Activated T-cell treated with anti-CD3 and anti-CD28 coated beads, Interleukin-2, amount 50 U/mL, for 48 hours (primary cell): ENCODE data around the gene CABLES2.

Source experiments
- DNase-seq, 2 experiments: peaks; one replicate each; pipeline ENCODE4 v3.0.0-alpha.2; 2020

The CABLES2 gene

DNA sequence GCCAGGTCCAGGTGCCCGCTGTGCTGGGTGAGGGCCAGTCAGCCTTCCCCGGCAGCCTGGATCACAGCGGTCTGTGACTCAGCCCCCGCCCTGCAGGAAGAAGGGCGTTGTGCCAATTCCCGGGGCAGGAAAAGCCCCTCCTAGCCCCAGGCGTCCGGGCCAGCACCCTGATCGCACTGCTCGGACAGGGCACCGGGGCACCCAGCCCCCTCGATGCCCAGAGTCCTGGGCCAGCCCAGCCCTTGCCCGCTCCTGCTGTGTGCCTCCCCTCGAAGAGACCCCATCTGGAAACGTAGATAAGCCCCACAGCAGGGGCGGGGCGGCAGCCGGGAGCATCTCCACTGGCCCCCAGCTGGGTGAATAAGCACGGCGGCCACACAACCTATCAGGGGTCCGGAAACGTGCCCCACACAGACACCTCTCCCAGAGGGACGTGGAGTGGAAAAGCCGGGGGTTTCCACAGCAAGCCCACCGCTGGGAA is 49.9 kb downstream of the CABLES2 start:
- DNase-seq: no peak

DNA sequence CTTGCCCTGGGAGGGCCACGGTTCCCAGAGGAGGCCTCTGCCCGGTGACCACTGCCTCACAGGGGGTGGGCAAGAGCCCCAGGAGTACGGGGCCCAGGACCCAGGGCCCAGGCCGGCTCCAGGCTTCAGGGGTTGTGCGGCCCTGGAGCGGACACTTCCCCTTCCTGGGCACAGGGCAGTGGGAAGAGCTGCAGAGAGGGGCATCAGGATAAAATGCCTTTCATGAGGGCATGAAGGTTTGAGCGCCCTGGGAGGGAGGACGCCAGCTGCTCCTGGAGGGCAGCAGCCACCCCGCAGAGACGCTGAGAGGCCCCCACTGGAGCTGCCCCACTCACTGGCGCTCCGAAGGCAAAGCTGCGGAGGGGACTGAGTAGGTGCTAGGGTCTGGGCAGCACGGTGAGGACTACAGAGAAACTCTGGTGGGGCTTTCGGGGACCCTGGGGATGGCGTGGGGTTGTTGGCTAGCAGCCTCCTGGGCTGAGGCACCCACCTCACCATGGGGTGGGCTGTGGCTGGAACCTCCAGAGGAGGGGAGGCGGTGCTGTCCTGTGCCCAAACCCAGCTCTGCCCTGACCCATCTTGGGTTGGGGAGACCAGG is 50.4 kb downstream of the CABLES2 start:
- no peak for DNase-seq

DNA sequence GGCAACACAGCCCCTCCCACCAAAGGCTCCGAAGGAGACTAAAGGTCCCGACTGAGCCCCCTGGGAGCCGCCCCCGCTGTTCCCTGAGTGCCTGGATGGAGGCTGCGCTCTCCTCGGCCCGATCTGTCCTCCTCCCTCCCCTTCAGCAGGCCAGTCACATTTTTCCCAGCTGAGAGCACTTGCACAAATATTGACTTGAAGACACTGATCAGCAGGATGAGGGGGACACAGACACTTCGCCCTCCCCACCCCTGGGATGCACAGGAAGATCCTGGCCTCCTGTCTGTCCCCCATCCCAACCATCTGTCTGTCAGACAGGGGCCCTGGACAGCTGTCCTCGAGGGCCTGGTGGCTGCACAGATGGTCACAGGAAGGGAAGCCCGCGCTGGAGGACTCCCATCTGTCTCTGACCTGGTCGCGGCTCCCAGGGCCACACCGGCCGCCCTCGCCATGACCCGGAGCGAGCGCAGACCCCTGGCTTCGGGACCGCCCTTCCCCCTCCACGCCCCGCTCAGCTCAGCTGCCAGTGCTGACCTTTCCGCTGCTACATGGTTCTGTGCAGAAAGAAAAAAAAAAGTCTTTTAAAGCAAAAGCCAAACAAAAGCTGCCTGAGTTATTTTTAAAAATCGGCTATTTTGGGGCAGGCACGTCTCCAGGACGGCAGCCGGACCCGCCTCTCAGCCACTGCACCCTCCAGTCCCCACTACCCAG is 51.1 kb downstream of the CABLES2 start:
- no peak for DNase-seq

DNA sequence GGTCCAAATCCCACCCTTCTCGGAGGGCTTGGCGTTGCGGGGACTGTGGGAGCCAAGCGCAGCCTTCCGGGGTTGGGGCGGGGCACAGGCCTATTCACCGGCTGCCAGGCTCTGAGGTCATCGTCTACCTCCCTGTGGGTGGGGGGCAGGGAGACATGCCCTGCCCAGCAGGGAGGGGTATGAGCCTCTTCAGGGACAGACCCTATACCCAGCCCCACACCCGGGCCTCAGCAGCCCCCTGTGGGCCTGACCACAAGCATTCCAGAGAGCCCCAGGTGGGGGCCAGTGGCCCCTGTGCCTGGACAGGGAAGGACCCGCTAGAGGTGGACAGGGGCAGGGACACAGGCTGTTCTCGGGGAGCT is 51.6 kb downstream of the CABLES2 start:
- no peak for DNase-seq

DNA sequence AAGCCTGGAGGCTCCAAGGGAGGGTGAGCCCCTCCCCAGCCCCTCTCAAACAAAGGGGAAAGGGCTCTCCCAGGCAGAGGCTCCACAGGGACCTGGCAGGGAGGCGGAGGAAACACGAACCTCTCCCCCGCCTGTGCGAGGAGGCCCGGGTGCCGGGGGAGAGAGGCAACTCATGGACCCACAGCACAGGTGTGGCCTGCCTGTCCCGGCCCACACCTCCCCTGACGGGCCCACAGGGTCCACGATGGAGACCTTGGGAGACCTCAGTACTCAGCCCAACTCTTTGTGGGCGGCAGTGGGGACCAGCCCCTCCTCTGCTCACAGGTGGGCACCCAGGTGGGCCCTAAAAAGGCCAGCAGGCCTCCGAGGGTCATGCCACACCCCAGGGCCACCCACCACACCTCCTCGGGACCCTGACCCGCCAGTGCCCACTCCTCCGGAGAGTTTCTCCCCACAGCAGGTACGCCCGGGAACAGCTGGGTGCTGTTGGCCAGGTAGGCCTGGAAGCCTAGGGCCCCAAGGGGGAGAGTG is 52.2 kb downstream of the CABLES2 start:
- DNase-seq: no peak

DNA sequence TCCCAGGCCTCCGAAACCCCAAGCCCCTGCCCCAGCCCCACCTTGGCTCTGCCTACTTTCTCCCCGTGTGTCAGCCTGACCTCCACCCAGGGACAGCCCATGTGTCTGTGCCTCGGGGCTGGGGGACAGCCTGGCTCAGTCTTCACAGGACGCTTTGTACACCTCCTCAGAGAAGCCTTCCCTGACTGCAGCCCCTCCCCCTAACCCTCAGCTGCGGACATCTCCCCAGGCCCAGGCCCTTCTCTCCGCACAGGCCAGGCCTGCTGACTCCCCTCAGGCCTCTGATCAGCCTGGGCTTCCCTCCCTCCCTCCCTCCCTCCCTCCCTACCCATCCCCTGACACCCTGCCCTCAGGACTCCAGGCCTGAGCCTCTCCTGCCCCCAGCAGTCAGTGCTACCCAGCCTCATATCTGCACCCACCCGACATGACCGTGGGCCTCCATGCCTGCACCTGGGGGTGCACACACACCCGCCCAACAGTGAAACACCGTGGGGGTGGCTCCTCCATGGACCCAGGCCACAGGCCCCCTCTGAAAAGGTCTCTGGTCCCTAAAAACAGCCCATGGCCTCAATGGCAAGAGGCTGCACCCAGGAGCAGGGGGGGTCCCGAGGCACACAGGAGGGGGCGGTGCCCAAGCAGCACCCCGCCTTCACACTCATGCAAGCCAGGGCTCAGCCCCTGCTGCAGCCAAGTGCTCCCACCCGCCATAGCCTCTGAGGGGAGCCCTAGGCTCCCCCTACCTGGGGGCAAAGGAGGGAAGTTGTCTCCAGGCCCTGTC is 52.9 kb downstream of the CABLES2 start:
- no peak for DNase-seq

DNA sequence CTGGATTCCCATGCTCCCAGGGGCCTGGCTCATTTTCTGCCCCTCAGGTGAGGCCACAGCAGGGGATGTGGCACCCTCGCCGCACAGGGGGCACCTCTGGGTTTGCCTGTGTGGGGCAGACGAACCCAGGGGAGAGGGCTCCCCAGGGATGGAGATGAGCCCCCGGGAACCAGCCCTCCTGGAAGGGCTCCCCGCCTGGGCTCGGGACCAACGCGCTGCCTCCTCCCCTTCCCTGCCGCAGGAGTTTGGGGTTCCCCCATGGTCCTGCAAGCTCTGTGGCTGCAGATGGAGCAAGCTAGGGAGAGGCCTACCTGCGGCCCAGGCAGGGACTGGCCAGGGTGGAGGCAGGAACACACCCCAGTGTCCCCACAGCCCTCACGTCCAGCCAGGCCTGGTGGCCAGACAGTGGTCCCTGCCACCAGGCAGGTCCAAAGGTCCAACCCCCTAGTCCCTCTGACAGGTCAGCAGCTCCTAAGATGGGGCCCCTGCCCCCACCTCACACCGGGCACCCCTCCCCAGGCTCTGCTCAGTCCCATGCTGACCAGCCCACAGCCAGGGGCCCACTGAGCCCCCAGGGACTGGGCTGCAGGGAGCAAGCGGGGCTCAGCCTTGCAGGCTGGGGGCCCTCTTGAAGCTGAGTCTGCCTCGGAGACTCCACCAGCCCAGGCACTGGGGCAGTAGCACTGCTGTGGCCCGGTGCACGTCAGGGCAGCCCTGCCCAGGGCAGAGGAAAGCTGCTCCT is 53.6 kb downstream of the CABLES2 start:
- DNase-seq: no peak

DNA sequence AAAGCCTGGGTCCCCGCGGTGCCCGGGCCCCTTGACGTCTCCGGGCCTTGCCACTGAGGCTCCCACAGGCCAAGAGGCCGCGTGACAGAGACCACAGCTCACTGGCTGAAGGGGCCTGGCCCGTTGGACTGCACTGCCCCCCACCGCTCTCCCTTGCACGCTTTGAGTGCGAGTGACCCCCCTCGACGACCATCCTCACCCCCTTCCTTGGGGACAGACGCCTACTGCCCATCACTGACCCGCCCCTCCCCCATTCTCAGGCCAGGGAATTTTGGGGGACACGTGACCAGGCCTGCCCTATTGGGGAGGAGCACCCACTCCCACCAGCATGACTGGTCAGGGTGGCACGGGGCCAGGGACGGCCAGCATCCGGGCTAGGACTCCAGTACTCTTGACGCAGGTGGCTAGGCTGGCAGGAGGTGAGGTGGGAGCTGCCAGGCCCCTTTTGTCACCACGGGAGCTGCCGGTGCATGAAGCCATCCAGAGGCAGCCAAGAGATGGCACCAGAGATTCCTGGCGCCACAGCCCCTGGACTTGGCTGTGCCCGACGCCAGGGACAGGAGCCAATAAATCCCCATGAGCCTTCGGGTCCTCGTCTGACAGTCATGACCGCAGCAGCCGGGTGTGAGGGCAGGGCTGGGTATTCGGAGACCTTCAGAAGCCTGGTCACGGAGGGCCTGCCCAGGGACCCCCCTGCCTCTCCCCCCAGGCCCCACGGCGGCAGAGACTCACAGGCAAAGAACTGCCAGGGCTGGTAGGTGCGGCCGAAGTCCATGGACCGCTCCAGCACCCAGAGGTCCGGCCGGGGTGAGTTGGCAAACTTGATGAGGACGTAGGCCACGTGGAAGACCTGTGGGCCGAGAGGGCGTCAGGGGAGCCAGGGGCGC is 54.4 kb downstream of the CABLES2 start:
- no peak for DNase-seq

DNA sequence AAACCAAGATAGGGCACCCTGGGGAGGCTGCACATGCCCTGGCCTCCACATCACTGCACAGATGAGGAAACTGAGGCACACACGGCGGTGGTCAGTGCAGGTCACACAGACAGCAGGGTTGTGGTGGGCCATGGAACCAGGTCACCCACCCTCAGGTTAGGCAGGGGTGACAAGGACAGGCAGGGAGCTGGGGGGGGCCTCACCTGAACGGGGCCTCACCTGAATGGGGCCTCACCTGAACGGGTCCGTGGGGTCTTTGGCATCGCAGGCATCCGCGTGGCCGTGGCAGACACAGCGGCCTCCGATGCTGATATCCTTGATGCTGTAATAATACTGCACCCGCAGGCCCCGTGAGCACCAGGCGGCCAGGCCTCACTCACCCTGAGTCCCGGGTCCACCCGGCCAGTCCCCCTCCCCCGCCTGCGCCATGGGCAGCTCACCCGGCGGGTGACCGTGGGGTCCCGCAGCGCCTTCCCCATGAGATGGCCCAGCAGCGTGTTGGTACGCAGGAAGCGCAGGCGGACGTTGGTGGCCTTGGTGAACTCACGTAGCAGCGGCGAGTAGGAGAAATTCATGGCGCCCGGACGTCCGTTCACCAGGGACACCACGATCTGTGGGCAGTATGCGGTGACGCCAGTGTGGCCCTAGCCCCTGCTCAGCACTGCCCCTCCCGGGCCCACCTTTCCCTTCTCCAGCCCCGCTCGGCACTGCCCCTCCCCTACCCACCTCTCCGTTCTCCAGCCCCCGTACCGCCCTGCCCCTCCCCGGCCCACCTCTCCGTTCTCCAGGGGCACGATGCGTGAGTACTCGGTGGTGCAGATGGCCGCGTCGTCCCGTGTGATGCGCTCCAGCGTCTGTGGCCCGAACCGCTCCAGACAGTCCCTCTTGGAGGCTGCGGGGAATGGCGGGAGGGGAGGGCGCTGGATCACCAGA is 55.4 kb downstream of the CABLES2 start:
- no peak for DNase-seq

DNA sequence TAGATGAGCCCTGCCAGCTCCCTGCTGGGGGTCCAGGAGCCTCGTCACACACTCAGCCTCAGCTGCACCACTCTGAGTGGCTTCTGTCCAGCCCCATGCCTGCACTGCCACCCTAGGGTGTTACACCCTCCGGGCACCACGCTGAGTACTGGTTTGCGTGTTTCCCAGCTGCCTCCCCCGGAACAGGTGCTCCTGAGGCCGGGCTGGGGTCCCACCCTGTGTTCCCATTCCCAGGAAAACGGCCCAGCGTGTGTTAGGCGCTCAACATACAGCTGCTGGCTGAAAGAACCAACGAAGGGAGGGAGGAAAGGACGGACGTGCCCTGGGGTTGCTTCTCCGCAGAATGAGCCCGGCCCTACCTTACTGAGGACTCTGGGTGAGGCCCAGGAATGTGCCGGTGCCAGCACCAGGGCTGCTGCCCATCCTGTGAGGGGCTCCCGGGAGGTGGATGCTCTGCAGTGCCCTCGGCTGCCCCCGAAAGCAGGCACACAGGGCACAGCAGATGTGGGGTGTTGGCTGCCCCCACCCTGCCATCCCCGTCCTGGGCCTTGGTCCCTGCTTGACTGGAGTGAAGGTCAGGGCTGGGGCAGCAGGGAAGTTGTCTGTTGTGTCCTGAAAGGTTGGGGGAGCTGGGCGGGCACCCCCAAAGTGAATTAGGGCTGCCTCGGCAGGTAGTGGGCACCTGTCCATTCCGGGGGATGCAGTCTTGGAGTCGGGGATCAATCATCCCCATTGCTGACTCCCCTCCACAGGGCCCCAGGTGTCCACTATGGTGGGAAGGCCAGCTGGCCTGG is 56.3 kb downstream of the CABLES2 start:
- DNase-seq: no peak

DNA sequence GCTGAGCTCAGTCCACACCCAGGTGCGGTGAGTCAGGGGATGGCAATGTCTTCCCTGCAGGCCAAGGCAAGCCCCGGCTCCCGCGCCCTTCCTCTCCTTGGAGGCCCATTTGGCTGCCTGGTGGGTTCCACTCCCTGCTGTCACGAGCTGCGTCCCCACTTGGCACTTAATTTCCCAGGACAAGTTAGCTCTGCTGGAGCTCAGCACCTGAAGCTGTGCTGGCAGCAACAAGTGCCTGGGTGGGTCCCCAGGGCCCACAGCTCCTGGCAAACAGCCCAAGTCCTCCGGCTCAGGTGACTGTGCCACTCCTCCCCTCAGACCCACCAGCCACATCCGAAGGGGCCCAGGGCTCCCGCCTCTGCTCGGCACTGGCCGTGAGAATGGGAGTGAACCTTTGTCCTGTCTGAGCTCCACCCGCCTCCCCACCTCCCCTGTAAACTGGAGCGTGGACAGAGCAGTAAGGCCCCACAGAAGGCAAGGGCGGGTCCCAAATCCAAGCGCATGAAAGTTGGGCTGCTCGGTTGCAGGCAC is 56.9 kb downstream of the CABLES2 start:
- no peak for DNase-seq

DNA sequence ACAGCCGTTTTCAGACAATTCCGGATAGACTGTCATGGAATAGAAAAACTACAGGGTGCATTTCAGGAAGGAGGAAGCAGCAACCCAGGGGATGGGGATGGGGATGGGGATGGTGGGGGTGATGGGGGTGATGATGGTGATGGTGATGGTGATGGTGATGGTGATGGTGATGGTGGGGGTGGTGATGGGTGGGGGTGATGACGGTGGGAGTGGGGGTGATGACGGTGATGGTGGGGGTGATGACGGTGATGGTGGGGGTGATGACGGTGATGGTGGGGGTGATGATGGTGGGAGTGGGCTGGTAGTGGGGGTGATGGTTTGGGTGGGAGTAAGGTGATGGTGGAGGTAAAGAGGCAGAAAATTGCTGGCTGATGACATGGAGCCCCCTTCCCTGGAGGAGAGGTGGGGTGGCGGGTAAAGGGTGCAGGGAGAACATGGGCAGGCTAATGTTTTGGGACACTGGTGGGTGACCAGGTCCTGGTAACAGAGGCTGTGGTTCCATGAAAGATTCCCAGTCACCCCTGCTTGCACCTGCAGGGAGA is 57.5 kb downstream of the CABLES2 start:
- DNase-seq: no peak

DNA sequence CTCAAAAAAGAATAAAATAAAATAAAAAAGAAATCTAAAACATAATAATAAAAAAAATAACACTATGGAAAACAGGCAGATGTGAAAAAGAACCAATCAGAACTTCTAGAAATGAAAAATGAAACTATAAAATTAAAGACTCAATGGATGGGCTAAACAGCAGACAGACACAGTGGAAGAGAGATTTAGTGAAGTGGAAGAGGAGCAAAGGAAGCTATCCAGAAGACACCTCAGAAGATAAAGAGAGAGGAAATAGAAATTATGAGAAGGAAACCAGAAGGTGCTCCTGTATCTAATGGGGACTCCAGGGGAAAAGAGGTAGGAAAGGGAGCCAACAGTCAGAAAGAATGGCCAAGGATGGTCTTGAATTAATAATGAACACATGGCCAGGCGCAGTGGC is 58.5 kb downstream of the CABLES2 start:
- no peak for DNase-seq

DNA sequence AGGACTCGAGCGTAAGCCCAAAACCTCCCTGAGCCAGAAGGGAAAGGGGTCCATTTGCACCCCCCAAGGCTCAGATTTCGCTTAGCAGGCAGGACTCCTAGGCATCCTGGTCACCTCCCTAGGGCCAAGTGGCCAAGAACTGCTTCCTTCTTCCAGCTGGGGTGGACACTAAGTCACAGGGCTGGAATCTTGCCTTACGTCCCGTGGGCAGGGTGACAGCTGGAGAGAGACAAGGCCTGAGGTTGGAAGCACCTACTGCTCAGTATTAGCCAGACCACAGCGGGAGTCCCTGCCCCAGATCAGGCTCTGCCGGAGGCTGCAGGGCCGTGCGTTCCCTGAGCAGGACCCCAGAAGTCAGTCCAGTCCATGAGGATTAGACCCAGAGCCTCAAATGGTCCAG is 59.6 kb downstream of the CABLES2 start:
- DNase-seq: no peak

DNA sequence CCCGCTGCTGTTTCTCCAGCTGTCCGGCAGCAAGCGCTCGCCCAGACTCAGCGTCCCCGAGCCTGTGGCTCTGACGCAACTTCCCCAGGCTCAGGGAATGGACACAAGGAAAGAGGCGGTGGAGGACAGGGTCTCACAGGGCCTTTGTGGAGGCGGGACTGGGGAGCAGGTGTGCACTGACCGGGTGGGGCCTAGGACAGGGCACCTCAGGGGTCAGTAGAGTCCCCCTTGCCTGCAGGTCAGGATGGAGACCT is 60.0 kb downstream of the CABLES2 start:
- DNase-seq: no peak

DNA sequence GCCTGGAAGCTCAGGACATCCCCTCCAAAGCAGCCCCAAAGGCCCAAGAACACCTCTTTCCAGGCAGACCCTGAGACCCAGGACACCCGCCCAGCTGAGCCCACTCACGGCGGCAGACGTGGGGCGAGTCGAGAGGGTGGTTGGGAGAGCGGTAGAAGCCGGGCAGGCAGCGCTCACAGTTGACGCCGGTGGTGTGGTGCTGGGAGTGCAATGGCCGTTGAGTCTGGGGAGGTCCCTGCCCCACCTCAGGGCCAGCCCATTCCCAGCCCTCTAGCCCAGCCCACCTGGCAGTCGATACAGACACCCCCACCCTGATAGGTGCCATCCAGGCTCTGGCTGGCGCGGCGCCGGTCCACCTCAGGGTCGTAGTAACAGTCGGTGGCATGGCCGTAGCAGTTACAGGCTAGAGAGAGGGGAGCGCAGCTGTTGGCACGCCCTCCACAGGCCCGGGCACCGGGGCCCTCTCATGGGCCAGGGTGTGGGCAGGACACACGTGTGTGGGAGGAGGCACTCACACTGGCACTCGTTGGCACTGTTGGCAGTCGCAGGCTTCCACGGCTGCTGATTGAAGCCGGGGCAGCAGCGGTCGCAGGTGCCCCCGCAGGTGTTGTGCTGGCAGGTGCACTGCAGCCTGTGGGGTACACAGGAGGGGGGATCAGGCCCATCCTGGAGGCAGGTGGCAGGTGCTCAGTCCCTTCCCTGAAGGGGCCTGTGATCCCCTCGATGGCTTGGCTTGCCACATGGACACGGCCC is 60.5 kb downstream of the CABLES2 start:
- no peak for DNase-seq

DNA sequence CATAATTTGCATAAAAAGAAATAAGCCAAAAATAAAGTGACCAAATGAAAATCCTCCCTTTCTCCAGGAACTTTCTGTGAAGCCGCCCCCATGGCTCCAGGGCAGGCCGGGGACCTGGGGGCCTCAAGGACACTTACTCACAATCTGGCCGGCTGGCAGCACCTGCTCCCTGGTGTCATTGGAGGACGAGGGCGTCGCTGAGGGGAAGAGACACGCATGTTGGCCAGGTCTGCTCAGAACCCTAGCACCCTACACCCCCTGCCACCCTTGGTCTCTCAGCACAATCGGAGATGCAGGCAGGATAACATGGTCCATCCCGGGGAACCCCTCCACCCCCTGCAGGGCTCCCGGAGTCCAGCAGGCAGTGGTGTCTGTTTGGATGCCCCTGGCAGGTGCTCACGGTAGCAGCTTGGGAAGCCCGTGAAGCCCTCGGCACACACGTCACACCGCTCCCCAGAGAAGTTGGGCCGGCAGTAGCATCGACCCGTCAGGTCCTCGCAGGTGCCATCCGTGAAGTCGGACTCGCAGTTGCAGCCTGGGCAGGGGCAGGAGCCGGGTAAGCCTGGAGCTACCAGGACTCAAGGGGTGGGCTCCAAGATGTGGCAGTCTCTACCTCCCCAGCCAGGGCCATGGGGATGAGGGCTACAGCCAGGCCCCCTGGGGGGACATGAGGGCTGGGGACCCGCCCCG is 61.3 kb downstream of the CABLES2 start:
- DNase-seq: no peak

DNA sequence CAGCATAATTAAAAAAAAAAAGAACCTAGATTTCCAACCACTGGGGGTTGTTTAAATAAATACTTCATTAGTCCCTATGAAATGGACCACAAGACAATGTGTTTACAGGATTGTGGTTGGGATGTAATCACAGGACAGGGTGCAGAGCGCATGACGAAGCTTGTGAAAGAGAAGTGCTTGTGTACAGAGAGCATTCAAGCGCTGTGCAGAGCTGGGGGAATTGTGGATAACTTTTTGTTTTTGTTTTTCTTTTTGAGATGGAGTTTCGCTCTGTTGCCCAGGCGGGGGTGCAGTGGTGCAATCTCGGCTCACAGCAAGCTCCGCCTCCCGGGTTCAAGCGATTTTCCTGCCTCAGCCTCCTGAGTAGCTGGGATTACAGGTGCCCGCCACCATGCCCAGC is 62.3 kb downstream of the CABLES2 start:
- DNase-seq: no peak
